AG09319 (cell line): ENCODE measurements around the gene SLC35A3.
"Not testable (repeated sequence)": the region's sequence is repeated elsewhere in the genome, so short reads cannot be mapped to it uniquely, and the experiment has no call there.

Experiments
- DNase-seq: peaks from one replicate; pipeline ENCODE4 v3.0.0-alpha.2; 2010; ENCODE audit warnings: low read depth; ENCODE audit errors: extremely low read depth
- CTCF ChIP-seq: IDR thresholded peaks from 2 replicates; pipeline ENCODE4 v1.5.1; 2011; ENCODE audit warnings: low read depth, mild to moderate bottlenecking, inconsistent platforms, low read length, moderate library complexity

SLC35A3 gene

DNA sequence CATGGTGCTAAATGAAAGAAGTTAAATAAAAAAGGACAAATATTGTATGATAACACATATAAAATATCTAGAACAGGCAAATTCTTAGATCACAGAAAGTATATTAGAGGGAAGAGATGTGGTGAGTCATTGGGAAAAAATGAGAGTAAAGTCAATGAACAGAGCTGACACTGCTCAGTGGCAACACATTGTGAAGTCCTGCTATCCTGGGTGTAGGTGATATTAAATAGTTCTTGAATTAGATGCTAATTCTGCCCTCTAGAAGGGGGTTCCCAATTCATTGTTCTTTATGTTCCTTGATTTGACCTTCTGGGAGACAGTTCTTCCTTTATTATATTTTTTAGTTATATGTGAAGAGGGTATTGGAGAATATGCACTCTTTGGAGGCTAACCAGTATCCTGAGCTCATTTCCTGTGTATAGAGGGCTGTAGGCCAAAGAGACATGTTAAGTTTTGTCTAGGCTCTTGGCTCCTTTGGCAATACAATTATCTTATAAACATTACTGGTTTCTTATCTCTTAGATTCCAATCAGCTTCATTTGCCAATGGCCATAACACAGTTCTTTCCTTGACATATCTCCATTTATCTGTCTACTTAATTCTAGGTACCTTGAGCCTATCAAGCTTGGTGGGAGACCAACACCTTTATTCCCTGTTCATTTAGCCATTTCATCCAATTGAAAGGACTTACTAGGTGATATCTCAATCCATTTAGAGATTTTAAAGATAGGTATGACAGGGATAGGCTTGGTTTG lies 6.6 kb upstream of the SLC35A3 start:
- TF ChIP-seq CTCF = no peak
- DNase-seq = no peak

- DNase-seq = no peak
- TF ChIP-seq CTCF = no peak
Observed at GRCh38 chr1:99964806-99965205, 5.0 kb upstream of the SLC35A3 start.

- no peak for DNase-seq
- TF ChIP-seq CTCF = no peak
Observed at GRCh38 chr1:99965646-99966375, 4.0 kb upstream of the SLC35A3 start.

GRCh38 chr1:99968214-99968613 lies 1.6 kb upstream of the SLC35A3 start:
- no peak for TF ChIP-seq CTCF
- DNase-seq = no peak

- TF ChIP-seq CTCF = no peak
- no peak for DNase-seq
Observed at GRCh38 chr1:99969260-99969728, 502 bp upstream of the SLC35A3 start.

DNA sequence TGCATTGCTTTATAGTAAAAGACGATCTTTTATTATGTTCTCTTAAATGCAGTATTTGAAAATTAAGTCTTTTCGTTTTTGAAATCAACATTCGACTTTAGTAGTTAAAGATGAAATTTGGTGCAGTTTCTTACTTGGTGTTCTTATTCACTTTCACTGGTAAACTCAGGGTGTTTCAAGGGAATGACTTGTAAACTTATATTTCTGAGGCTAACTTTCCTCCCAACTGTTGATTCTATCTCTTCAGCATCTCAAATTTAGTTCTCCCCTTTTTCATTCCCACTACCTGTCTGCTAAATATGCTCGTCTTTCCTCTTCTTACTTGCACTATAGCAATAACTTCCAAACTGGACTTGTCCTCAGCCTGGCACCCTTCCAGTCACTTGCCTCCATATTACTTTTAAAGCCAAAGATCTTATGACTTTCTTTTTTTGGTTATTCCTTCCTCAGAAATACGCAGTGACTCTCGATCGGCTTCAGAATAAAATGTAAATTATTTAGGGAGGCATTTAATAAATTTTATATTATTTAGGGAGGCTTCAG lies 988 bp downstream of the SLC35A3 start:
- TF ChIP-seq CTCF = no peak
- DNase-seq = no peak

DNA sequence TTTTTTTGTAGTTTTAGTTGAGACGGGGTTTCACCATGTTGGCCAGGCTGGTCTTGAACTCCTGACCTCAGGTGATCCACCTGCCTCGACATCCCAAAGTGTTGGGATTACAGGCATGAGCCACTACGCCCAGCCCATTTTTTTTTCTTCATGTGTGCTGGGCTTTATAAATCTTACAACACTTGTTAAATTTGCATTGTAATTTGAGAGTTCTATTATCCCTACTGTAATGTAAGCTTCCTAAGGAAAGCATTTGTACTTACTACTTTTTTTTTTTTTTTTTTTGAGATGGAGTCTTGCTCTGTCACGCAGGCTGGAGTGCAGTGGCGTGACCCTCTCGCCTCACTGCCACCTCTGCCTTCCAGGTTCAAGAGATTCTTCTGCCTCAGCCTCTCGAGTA lies 2.3 kb downstream of the SLC35A3 start:
- not testable (repeated sequence) for DNase-seq
